Measurements from ENCODE around the gene CATSPERD.
"Not testable (repeated sequence)": the region's sequence is repeated elsewhere in the genome, so short reads cannot be mapped to it uniquely, and the experiment has no call there.

Gene CATSPERD

DNA sequence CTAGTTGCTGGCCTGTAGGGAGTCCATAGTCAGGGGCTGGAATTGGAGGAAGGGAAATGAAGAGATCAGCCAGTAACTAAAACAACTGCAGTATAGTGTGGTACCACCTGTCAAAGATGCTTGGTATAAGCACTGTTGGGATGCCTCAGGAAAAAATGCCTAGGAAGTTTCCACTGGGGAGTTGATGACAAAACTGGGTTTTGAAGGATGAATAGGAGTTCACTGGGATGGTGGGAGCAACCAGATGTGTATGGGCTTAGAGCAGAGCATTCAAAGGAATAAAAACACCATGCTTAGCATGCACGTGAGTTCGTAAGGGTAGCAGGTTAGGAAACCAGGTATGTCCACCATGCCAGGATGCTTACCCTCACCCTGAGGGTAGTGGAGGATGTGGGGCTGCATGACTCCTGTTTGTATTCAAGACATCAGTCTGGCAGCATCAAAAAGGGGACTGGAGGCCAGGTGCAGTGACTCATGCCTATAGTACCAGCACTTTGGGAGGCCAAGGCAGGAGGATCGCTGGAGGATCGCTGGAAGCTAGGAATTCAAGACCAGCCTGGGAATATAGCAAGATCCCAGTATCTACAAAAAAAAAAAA is 7.1 kb downstream of the CATSPERD start:
- DNase-seq (ENCODE audit: low read depth) = no peak

DNA sequence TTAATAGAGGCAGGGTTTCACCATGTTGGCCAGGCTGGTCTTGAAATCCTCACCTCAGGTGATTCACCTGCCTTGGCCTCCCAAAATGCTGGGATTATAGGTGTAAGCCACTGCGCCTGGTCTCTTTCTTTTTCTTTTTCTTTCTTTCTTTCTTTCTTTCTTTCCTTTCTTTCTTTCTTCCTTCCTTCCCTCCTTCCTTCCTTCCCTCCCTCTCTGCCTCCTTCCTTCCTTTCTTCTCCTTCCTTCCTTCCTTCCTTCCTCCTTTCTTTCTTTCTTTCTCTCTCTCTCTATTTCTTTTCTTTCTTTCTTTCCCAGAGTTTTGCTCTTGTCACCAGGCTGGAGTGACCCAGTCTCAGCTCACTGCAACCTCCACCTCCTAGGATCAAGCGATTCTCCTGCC is 12.7 kb downstream of the CATSPERD start:
- not testable (repeated sequence) for DNase-seq (ENCODE audit: low read depth)

DNA sequence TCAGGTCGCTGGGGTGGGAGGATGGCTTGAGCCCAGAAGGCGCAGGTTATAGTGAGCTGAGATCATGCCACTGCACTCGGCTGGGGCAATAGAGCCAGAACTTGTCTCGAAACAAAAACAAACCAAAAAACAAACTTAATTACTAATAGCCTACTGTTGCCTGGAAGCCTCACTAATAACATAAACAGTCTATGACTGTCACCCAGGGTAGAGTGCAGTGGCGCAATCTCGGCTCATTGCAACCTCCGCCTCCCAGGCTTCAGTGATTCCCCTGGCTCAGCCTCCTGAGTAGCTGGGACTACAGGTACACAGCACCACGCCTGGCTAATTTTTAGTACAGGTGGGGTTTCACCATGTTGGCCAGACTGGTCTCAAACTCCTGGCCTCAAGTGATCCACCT is 18.0 kb downstream of the CATSPERD start:
- DNase-seq (ENCODE audit: low read depth) = no peak

DNA sequence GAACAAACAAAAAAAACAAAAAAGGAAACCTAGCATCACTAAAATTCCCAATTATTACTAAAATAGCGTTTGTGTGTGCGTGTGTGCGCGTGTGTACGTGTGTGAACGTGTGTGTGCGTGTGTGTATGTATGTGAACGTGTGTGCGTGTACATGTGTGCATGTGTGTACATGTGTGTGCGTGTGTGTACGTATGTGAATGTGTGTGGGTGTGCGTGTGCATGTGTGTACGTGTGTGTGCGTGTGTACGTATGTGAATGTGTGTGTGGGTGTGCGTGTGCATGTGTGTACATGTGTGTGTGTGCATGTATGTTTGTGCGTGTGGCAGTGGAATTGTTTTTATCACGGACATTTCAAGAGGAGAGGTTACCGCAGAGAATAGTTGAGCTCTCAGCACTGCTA is 21.6 kb downstream of the CATSPERD start:
- no peak for DNase-seq (ENCODE audit: low read depth)

DNA sequence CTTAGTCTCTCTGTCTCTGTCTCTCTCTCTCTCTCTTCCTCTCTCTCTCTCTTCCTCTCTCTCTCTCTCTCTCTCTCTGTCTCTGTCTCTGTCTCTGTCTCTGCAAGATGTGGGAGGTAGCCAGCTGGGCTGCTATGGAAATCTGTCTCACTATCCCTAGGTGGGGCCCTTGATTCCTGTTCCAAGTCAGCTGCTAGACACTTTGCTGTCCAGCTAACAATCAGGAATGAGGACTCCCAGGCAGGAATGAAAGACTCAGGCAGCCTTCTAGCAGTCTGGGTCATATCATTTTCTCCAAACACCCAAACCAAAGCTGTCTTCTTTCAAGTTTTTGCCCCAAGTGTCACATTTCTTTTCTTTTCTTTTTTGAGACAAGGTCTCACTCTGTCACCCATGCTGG is 23.2 kb downstream of the CATSPERD start:
- no peak for DNase-seq (ENCODE audit: low read depth)

DNA sequence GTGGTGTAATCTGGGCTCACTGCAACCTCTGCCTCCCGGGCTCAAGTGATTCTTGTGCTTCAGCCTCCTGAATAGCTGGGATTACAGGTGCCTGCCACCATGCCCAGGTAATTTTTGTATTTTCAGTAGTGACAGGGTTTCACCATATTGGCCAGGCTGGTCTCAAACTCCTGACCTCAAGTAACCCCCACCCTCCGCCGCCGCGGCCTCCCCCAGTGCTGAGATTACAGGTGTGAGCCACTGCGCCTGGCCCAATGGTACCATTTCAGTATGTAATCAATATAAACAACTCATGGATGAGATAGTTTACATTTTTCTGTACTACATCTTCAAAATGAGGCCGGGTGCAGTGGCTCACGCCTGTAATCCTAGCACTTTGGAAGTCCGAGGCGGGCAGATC is 24.6 kb downstream of the CATSPERD start:
- DNase-seq (ENCODE audit: low read depth) = not testable (repeated sequence)

DNA sequence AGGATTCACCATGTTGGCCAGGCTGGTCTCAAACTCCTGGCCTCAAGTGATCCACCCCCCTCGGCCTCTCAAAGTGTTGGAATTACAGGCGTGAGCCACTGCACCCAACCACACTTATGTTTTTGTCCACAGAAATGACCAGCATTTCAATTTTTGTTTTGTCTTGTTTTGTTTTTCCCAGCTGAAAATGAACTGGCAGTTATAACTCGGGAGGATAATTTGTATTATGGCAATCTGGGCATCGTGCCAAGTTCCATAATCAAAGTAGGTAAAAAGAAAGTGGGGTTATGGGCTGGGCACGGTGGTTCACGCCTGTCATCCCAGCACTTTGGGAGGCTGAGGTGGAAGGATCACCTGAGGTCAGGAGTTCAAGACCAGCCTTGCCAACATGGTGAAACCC is 28.5 kb downstream of the CATSPERD start:
- DNase-seq (ENCODE audit: low read depth) = not testable (repeated sequence)

DNA sequence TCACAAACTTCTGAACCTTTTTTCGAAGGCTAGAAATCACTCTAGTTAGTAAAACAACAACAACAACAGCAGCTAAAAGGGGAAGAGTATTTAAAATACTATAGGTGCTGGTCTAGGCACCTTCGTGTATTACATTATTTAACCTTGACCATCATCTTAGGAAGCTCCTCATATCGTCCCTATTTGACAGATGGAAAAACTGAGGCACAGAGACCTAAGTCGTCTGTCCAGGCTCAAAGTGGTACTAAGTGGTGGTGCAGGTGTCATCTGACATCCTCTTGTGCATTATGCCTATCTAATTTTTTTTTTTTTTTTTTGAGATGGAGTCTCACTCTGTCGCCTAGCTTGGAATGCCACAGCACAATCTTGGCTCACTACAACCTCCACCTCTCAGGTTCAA is 29.1 kb downstream of the CATSPERD start:
- DNase-seq (ENCODE audit: low read depth) = no peak

DNA sequence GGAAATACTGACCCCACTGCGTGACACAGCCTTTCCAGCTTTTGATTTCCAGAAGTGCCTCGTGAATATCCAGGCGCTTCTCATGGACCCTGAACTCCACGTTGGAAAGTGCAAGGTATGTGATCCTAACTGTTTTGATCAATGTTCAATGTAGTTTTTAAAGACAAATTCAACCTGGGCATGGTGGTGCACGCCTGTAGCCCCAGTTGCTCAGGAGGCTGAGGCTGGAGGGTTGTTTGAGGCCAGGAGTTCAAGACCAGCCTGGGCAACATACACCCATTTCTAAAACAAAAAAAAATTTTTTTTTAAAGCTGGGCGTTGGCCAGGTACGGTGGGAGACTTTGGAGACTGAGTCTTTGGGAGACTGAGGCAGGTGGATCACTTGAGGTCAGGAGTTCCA is 31.3 kb downstream of the CATSPERD start:
- no peak for DNase-seq (ENCODE audit: low read depth)

DNA sequence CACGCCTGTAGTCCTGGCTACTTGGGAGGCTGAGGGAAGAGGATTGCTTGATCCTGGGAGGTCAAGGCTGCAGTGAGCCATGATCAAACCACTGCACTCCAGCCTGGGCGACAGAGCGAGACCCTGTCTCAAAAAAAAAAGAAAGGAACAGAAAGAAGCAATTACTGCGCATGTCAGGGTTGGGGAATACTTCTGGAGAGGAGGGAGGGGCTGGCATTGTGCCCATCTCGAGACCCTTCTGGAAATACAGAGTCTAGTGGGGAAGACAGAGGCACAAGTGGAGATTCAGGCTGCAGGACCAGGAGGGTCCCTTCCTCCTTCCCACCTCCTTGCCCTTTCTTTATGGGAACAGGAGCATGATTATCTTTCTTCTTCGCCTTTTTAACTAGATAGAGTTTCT is 33.3 kb downstream of the CATSPERD start:
- DNase-seq (ENCODE audit: low read depth) = no peak

DNA sequence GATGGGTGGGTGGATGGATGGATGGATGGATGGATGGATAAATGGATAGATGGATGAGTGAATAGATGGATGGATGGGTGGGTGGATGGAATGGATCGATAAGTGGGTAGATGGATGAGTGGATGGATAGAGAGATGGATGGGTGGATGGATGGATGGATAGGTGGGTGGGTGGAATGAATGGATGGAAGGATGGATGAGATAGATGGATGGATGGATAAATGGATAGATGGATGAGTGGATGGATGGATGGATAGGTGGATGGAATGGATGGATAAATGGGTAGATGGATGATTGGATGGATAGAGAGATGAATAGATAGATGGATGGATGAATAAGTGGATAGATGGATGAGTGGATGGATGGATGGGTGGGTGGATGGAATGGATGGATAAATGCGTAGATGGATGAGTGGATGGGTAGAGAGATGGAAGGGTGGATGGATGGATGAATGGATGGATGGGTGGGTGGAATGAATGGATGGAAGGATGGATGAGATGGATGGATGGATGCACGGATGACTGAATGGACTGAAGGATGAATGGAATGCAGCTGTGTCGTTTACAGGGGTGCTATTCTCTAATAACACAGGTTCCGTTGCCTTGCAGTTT is 42.3 kb downstream of the CATSPERD start:
- no peak for DNase-seq (ENCODE audit: low read depth)

DNA sequence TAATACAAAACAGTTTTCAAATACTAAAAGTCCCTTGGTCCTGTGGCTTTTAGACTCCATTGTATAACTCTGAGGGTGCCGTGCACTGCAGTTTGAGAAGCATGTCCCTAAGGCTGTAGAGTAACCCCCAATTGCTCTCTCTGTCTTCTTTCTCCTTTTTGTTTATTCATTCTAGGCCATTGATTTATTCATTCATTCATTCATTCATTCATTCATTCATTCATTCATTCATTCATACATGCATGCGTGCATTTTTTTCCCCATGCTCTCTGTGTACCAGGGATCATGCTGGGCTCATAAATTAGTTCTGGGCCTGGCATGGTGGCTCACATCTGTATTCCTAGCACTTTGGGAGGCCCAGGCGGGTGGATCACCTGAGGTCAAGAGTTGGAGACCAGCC is 44.8 kb downstream of the CATSPERD start:
- DNase-seq (ENCODE audit: low read depth) = no peak

DNA sequence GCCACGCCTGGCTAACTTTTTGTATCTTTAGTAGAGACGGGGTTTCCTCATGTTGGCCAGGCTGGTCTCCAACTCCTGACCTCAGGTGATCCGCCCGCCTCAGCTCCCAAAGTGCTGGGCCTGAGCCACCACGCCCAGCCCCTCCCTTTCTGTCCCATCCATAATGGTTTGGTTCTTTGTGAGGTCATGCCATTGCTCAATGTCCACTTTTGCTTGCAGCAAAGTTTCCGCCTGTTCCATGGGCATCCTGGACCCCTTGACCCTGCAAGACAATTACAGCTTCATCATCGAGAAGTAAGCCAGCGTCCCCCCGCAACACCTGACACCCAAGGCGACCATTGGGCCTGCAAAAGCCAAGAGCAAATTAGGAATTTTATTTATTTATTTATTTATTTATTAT is 47.5 kb downstream of the CATSPERD start:
- DNase-seq (ENCODE audit: low read depth) = no peak

DNA sequence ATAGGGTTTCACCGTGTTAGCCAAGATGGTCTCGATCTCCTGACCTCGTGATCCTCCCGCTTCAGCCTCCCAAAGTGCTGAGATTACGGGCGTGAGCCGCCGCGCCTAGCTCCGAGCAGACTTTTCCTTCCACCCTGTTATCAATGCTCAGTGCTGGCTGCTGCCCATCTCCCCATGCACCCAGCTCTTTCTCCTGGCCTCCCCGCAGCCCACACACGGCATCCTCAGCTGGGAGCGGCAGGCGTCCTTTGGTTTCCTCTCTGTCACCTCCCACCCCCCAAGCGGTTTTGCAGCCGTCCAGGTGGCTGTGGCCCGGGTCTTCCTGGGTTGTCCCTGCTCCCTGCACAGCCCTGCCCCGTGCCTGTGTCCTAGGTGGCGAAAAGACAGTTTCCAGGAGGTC is 52.0 kb downstream of the CATSPERD start:
- no peak for DNase-seq (ENCODE audit: low read depth)

DNA sequence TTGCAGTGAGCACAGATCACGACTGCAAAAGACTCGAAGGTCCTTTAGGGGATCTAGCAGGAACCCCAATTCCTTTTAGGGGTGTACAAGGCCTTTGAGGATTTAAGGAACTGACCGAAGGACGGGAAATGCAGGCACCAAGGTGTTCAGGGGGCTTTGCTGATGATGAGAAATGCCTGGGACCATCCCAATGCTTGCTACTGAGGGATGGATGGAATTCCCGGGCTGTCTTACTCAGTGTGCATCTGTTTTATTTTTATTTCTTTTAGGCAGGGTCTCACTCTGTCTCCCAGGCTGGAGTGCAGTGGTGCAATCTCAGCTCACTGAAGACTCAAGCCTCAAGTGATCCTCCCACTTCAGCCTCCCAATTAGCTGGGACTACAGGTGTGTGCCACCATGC is 52.8 kb downstream of the CATSPERD start:
- no peak for DNase-seq (ENCODE audit: low read depth)

DNA sequence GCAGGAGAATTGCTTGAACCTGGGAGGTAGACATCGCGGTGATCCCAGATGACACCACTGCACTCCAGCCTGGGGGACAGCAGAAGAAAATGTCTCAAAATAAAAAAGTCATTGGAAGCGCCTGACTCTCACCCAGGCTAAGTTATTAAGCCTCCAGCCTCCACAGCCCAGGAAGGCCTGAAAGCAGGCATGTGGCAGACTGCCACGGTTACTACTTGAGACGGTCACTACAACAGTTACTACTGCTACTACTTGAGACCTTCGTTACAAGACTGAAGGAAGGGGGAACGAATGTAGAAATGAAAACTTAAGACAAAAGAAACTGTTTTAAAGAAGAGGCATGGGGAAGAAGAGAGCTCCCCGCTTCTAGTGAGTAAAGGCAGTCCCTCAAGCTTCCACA is 54.5 kb downstream of the CATSPERD start:
- DNase-seq (ENCODE audit: low read depth) = no peak

DNA sequence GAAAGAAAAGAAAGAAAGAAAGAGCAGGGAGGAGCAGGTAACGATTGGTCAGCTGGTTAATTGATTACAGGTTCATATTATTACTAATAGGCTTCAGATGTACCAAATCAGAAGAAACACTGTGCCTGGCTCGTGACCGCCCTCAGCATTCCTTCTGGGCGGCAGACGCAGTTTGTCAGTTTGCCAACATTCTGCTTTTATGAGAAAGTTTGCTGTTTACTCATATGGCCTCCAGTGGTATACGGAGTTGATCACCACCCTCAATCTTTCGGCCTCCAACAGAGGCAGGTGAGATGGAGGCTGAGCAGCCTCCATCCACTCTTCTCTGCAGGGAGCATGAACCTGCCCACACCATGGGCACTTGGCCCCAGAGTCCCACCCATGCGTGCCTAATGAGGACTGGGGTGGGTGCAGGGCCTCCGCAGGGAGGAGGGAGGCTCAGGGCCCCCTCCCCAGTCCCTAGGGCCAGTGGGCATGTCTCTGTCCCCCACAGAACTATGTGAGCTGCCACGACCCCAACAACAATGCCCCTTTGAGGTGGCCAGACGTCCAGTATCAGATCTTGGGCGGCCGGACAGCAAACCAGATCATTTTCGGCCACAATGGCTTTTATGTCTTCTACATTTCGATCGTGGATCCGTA is 55.4 kb downstream of the CATSPERD start:
- no peak for DNase-seq (ENCODE audit: low read depth)

DNA sequence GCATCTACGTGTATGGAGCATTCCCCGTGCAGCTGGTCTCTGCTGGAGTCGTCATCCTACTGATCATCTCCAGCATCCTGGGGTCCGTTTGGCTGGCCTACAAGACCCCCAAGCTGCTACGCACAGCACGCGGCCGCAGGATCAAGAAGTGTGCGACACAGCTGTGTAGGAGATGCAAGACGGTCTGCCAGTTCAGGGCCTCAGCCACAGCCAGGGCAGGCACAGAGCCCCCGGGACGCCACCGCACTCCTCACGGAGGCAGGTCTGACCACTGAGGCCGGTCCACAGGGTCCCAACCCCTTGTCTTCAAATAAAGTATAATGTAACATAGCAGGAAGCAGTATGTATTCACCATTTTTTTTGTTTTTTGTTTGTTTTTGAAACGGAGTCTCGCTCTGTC is 58.0 kb downstream of the CATSPERD start:
- DNase-seq (ENCODE audit: low read depth) = no peak

DNA sequence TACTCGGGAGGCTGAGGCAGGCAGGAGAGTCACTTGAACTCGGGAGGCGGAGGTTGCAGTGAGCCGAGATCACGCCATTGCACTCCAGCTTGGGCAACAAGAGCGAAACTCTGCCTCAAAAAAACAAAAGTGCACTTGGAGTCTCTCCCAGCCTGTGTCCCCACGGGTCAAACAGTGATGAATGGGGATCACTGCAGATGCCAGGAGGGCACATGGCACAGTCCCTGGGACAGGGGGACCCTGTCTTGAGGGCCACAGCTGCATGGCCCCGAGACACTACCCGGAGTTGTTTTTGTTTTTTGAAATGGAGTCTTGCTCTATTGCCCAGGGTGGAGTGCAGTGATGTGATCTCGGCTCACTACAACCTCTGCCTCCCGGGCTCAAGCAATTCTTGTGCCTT is 60.5 kb downstream of the CATSPERD start:
- DNase-seq (ENCODE audit: low read depth) = not testable (repeated sequence)

DNA sequence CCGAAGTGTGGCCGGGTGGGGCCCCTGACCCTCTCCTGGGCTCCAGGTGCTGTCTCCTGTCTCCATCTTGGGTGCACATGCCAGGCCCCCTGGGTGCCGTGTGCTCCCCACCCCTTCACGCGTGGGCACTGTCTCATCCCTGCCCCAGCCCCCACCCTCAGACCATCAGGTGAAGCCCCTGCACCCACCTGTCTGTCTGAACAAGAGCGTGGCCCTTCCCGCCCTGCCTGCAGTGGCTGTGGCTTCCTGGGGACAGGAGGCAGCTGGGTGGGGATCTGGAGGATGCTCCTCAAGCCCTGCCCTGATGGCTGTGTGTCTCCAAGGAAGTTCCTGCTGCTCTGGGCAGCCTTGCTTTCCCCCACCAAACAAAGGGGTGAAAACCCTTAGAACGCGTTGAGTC is 61.9 kb downstream of the CATSPERD start:
- DNase-seq (ENCODE audit: low read depth) = no peak

DNA sequence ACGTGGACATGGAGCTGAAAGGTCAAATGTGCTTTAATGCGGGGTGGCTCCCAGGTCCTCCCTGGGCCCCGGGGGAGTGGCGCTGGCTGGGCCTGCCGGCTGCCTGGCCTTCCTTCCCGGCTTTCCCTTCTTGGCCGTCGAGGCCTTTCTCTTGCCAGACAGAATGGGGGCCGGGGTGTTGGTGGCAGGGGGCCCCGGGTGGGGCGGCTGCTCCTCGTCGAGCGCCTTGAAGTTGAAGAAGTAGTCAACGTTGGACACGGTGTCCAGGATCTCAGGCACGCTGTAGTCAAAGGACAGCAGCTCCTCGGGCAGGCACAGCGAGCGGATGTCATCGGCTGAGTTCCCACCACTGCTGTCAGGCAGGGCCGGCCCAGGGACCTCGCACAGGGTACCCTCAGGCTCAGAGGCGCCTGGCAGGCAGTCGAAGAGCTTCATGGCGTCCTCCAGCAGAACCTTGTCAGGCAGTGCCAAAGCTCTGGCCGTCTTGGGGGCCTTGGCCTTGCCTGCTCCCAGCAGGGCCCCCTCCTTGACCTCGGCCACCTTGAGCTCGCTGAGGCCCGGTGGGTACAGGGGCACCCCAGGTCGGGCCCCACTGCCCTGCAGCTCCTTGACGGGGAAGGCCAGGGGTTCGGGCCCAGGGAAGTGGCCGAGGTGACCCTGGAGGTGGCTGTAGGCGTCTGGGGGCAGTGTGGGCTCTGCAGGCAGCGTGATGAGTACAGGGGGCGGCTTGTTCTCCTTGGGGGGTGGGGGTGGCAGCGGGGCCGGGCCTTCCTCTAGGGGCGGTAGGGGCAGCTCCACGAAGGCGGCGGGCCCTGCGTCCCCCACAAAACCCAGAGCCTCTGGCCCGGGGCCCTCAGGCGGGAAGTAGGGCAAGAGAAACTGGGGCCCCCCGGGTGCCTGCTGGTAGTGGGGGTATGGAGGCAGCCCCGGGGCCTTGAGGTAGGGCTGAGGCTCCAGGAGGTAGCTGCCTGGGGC is 62.8 kb downstream of the CATSPERD start:
- no peak for DNase-seq (ENCODE audit: low read depth)

DNA sequence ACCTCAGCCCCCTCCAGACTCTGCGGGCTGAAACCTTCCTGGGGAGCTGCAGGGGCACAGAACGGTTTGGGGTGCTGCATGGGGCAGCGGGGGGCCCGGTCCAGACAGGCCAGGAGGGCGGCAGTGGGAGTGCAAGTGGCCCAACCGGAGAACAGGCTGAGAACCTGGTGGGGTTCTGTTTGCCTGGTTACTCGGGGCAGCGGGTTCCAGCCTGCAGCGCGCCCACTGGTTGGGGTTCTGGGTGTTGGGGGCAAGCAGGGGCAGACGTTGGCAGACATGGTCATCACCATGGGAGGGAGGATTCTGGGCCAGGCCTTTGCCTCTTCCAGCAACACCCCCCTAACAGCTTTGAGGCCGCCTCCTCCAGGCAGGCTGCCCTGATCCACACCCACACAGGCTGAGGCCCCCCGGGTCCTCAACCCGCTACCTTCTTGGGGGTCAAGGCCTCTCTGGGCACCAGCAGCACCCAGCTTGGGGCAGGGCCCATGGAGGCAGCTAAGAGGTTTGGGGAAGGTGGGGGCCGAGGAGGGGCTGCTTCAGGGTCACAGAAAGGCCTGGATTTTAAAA is 64.2 kb downstream of the CATSPERD start, which contains the start of gene PRR22:
TSS of gene PRR22 (minus strand) at position 166 of the 567 bp plus-strand sequence. CDS start at position 80, 86 bp downstream.
- no peak for DNase-seq (ENCODE audit: low read depth)

Data from non-pigmented ciliary epithelial cell (primary cell).